Measurements from ENCODE around the gene MPV17L. TPM values are rescaled to one million over a fixed set of nuclear protein-coding genes. Genes with fewer than 3 reads are reported as not detected.
"Not testable (repeated sequence)": the region's sequence is repeated elsewhere in the genome, so short reads cannot be mapped to it uniquely, and the experiment has no call there.

MPV17L gene
- total RNA-seq, 1 donor from 2014 or later = 3.1 TPM

- Histone ChIP-seq H3K9ac (ENCODE audit: low read depth in 1 of 3, low read length in 3 of 3) (peak overlapping the region in 1 of 3 donors; percentile 9), H3K27me3 (ENCODE audit: control insufficient read depth in 3 of 3, insufficient read depth in 3 of 3, low read length in 3 of 3) (no peaks in the 10 kb centered on the region), H3K36me3 (ENCODE audit: control insufficient read depth in 3 of 3, insufficient read depth in 3 of 3, low read length in 3 of 3) (no peaks in the 10 kb centered on the region), H3K9me3 (ENCODE audit: control insufficient read depth in 3 of 3, low read length in 3 of 3) (no peaks in the 10 kb centered on the region), H3K4me1 (ENCODE audit: control insufficient read depth in 3 of 3, insufficient read depth in 3 of 3, low read length in 3 of 3) (no peaks in the 10 kb centered on the region), H3K27ac (ENCODE audit: low read depth, low read length) (no peak overlapping the region), H3K4me3 (ENCODE audit: low read length in 3 of 3) (no peak overlapping the region)
Observed at GRCh38 chr16:15427648-15428239, 32.2 kb downstream of the MPV17L start.

- H3K27ac ChIP-seq (ENCODE audit: low read depth, low read length); H3K27me3 ChIP-seq (ENCODE audit: control insufficient read depth in 3 of 3, insufficient read depth in 3 of 3, low read length in 3 of 3); H3K4me3 ChIP-seq (ENCODE audit: low read length in 3 of 3); H3K9ac ChIP-seq (ENCODE audit: low read depth in 1 of 3, low read length in 3 of 3); H3K9me3 ChIP-seq (ENCODE audit: control insufficient read depth in 3 of 3, low read length in 3 of 3); H3K4me1 ChIP-seq (ENCODE audit: control insufficient read depth in 3 of 3, insufficient read depth in 3 of 3, low read length in 3 of 3); H3K36me3 ChIP-seq (ENCODE audit: control insufficient read depth in 3 of 3, insufficient read depth in 3 of 3, low read length in 3 of 3): not testable (repeated sequence)
Observed at GRCh38 chr16:15430884-15431283, 35.3 kb downstream of the MPV17L start.

GRCh38 chr16:15434079-15434424 is 38.5 kb downstream of the MPV17L start:
- no peak overlapping the region for H3K27ac ChIP-seq (ENCODE audit: low read depth, low read length)
- peak overlapping the region; percentile 87 to 96 (median 90) for H3K4me3 ChIP-seq (ENCODE audit: low read length in 3 of 3)
- H3K27me3 ChIP-seq (ENCODE audit: control insufficient read depth in 3 of 3, insufficient read depth in 3 of 3, low read length in 3 of 3) = no peaks in the 10 kb centered on the region
- H3K9me3 ChIP-seq (ENCODE audit: control insufficient read depth in 3 of 3, low read length in 3 of 3) = no peaks in the 10 kb centered on the region
- peaks cover 0 to 9% (median 9%) of the 10 kb centered on the region in 3 donors for H3K4me1 ChIP-seq (ENCODE audit: control insufficient read depth in 3 of 3, insufficient read depth in 3 of 3, low read length in 3 of 3)
- H3K36me3 ChIP-seq (ENCODE audit: control insufficient read depth in 3 of 3, insufficient read depth in 3 of 3, low read length in 3 of 3) = no peaks in the 10 kb centered on the region
- H3K9ac ChIP-seq (ENCODE audit: low read depth in 1 of 3, low read length in 3 of 3) = peak overlapping the region in 2 of 3 donors; percentile 10 to 87

- Histone ChIP-seq H3K9me3 (ENCODE audit: control insufficient read depth in 3 of 3, low read length in 3 of 3) (no peaks in the 10 kb centered on the region), H3K27me3 (ENCODE audit: control insufficient read depth in 3 of 3, insufficient read depth in 3 of 3, low read length in 3 of 3) (no peaks in the 10 kb centered on the region), H3K4me3 (ENCODE audit: low read length in 3 of 3) (peak within 1 kb of the TSS; percentile 87 to 96 (median 90)), H3K4me1 (ENCODE audit: control insufficient read depth in 3 of 3, insufficient read depth in 3 of 3, low read length in 3 of 3) (peaks cover 0 to 9% (median 9%) of the 10 kb centered on the region in 3 donors), H3K27ac (ENCODE audit: low read depth, low read length) (peak within 1 kb of the TSS; percentile 36), H3K9ac (ENCODE audit: low read depth in 1 of 3, low read length in 3 of 3) (peak within 1 kb of the TSS; percentile 74 to 87 (median 81)), H3K36me3 (ENCODE audit: control insufficient read depth in 3 of 3, insufficient read depth in 3 of 3, low read length in 3 of 3) (no peaks in the 10 kb centered on the region)
Observed at GRCh38 chr16:15434425-15435215, 39.1 kb downstream of the MPV17L start, which contains the start of gene BMERB1. Gene BMERB1, plus strand, starts transcription at chr16:15434588. Its CDS starts 66 bp downstream, at chr16:15434654.

DNA sequence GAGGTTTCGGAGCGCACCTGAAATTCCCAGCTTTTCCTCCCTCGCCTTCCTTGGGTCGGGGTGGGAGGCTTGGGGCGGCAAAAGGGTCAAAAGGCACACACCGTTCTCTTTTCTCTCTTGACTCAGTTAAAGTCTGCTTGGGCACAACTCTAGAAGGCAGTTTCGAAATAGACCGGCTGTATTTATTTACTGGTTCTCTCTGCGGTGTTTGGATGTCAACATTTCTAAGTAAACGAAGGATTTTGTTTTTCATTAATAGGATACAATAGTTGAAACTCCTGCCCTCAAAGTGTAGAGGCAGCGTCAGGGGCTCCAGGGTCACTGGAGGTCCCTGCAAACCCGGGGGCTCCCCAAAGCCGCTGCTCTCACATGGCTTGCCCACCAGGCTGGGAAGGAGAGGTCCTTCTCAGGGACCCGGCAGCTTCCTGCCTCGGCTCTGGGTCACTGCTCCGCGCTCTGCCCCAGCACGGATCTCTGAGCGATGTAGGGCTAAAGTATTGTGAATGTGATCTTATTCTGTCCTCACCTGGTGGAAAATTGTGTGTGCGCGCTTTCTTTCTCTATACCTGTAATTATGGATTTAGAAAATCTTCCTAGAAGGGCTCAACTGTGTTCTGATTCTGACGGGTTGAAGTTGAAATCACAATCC is 39.8 kb downstream of the MPV17L start:
- Histone ChIP-seq H3K4me1 (ENCODE audit: control insufficient read depth in 3 of 3, insufficient read depth in 3 of 3, low read length in 3 of 3) (peaks cover 3 to 13% (median 12%) of the 10 kb centered on the region in 3 donors), H3K4me3 (ENCODE audit: low read length in 3 of 3) (peak overlapping the region; percentile 87 to 96 (median 90)), H3K9ac (ENCODE audit: low read depth in 1 of 3, low read length in 3 of 3) (peak overlapping the region; percentile 74 to 87 (median 81)), H3K27ac (ENCODE audit: low read depth, low read length) (peak overlapping the region; percentile 36), H3K27me3 (ENCODE audit: control insufficient read depth in 3 of 3, insufficient read depth in 3 of 3, low read length in 3 of 3) (no peaks in the 10 kb centered on the region), H3K9me3 (ENCODE audit: control insufficient read depth in 3 of 3, low read length in 3 of 3) (no peaks in the 10 kb centered on the region), H3K36me3 (ENCODE audit: control insufficient read depth in 3 of 3, insufficient read depth in 3 of 3, low read length in 3 of 3) (no peaks in the 10 kb centered on the region)

DNA sequence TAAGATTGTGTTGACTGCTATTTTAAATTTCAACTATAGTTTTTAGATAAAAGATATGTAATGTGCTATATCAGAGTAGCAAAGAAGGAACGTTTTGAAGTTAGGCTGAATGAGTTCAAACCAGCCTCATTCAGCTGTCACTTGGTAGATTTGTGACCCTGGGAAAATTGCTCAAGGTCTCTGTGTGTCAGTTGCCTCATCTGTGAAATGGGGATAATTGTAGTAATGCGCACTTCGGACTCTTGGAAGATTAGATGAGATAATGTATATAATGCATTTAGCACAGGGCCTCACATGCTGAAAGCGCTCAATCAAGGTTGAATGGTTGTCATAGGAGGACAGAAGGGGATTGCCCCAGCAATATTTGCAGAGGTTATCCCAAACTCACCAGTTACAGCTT is 43.5 kb downstream of the MPV17L start:
- Histone ChIP-seq H3K4me1 (ENCODE audit: control insufficient read depth in 3 of 3, insufficient read depth in 3 of 3, low read length in 3 of 3) (peaks cover 7 to 15% (median 10%) of the 10 kb centered on the region in 3 donors), H3K4me3 (ENCODE audit: low read length in 3 of 3) (no peak overlapping the region), H3K27me3 (ENCODE audit: control insufficient read depth in 3 of 3, insufficient read depth in 3 of 3, low read length in 3 of 3) (no peaks in the 10 kb centered on the region), H3K9me3 (ENCODE audit: control insufficient read depth in 3 of 3, low read length in 3 of 3) (no peaks in the 10 kb centered on the region), H3K27ac (ENCODE audit: low read depth, low read length) (no peak overlapping the region), H3K36me3 (ENCODE audit: control insufficient read depth in 3 of 3, insufficient read depth in 3 of 3, low read length in 3 of 3) (no peaks in the 10 kb centered on the region), H3K9ac (ENCODE audit: low read depth in 1 of 3, low read length in 3 of 3) (no peak overlapping the region)

DNA sequence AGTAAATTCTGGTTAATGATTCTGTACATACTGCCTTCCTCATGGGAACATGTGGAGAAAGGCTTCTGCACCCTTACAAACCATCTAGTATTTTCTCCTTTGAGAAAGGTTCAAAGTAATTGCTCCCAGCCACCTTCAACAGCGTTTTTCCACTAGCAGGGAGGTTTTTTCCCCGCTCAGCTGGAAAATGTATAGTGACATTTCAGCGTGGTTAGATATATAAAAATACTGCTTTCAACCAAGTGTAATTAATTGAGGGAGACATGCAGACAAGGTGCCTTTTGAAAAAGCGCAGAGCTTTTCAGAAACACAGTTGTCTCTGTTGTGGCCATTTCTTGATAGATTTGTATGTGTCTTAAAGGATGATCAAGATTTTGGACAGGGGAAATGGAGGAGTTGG is 44.0 kb downstream of the MPV17L start:
- H3K36me3 ChIP-seq (ENCODE audit: control insufficient read depth in 3 of 3, insufficient read depth in 3 of 3, low read length in 3 of 3) = no peaks in the 10 kb centered on the region
- peak overlapping the region; percentile 51 for H3K27ac ChIP-seq (ENCODE audit: low read depth, low read length)
- H3K9ac ChIP-seq (ENCODE audit: low read depth in 1 of 3, low read length in 3 of 3) = no peak overlapping the region
- no peaks in the 10 kb centered on the region for H3K27me3 ChIP-seq (ENCODE audit: control insufficient read depth in 3 of 3, insufficient read depth in 3 of 3, low read length in 3 of 3)
- H3K9me3 ChIP-seq (ENCODE audit: control insufficient read depth in 3 of 3, low read length in 3 of 3) = no peaks in the 10 kb centered on the region
- no peak overlapping the region for H3K4me3 ChIP-seq (ENCODE audit: low read length in 3 of 3)
- peaks cover 7 to 14% (median 10%) of the 10 kb centered on the region in 3 donors for H3K4me1 ChIP-seq (ENCODE audit: control insufficient read depth in 3 of 3, insufficient read depth in 3 of 3, low read length in 3 of 3)

- Histone ChIP-seq H3K9ac (ENCODE audit: low read depth in 1 of 3, low read length in 3 of 3) (peak overlapping the region in 1 of 3 donors; percentile 38), H3K27me3 (ENCODE audit: control insufficient read depth in 3 of 3, insufficient read depth in 3 of 3, low read length in 3 of 3) (no peaks in the 10 kb centered on the region), H3K36me3 (ENCODE audit: control insufficient read depth in 3 of 3, insufficient read depth in 3 of 3, low read length in 3 of 3) (no peaks in the 10 kb centered on the region), H3K9me3 (ENCODE audit: control insufficient read depth in 3 of 3, low read length in 3 of 3) (no peaks in the 10 kb centered on the region), H3K4me3 (ENCODE audit: low read length in 3 of 3) (no peak overlapping the region), H3K27ac (ENCODE audit: low read depth, low read length) (peak overlapping the region; percentile 51), H3K4me1 (ENCODE audit: control insufficient read depth in 3 of 3, insufficient read depth in 3 of 3, low read length in 3 of 3) (peaks cover 5 to 8% (median 7%) of the 10 kb centered on the region in 3 donors)
Observed at GRCh38 chr16:15440852-15441251, 45.3 kb downstream of the MPV17L start.

- not testable (repeated sequence) for H3K9ac ChIP-seq (ENCODE audit: low read depth in 1 of 3, low read length in 3 of 3); H3K4me3 ChIP-seq (ENCODE audit: low read length in 3 of 3); H3K36me3 ChIP-seq (ENCODE audit: control insufficient read depth in 3 of 3, insufficient read depth in 3 of 3, low read length in 3 of 3); H3K4me1 ChIP-seq (ENCODE audit: control insufficient read depth in 3 of 3, insufficient read depth in 3 of 3, low read length in 3 of 3); H3K9me3 ChIP-seq (ENCODE audit: control insufficient read depth in 3 of 3, low read length in 3 of 3); H3K27ac ChIP-seq (ENCODE audit: low read depth, low read length); H3K27me3 ChIP-seq (ENCODE audit: control insufficient read depth in 3 of 3, insufficient read depth in 3 of 3, low read length in 3 of 3)
Observed at GRCh38 chr16:15442140-15442539, 46.6 kb downstream of the MPV17L start.

- Histone ChIP-seq H3K36me3 (ENCODE audit: control insufficient read depth in 3 of 3, insufficient read depth in 3 of 3, low read length in 3 of 3) (no peaks in the 10 kb centered on the region), H3K9me3 (ENCODE audit: control insufficient read depth in 3 of 3, low read length in 3 of 3) (no peaks in the 10 kb centered on the region), H3K27ac (ENCODE audit: low read depth, low read length) (no peak overlapping the region), H3K4me3 (ENCODE audit: low read length in 3 of 3) (no peak overlapping the region), H3K27me3 (ENCODE audit: control insufficient read depth in 3 of 3, insufficient read depth in 3 of 3, low read length in 3 of 3) (no peaks in the 10 kb centered on the region), H3K9ac (ENCODE audit: low read depth in 1 of 3, low read length in 3 of 3) (no peak overlapping the region), H3K4me1 (ENCODE audit: control insufficient read depth in 3 of 3, insufficient read depth in 3 of 3, low read length in 3 of 3) (peaks cover 5 to 8% (median 7%) of the 10 kb centered on the region in 3 donors)
Observed at GRCh38 chr16:15443753-15444152, 48.2 kb downstream of the MPV17L start.

Data from skeletal muscle tissue (tissue), 4 donors.